ENCODE results near the gene LRRC17. TPM values are rescaled to one million over a fixed set of nuclear protein-coding genes. Genes with fewer than 3 reads are reported as not detected.

LRRC17 gene
- total RNA-seq, 6 experiments from 2014 or later: 4.2 to 48.2 (median 4.8) TPM

GRCh38 chr7:102873470-102874165 is 39.2 kb upstream of the LRRC17 start:
- Mint-ChIP-seq H3K4me3 (peak overlapping the region; percentile 26), H3K4me1 (ENCODE audit: low read depth) (peaks cover 69% of the 10 kb centered on the region), H3K27me3 (ENCODE audit: insufficient read depth) (no peaks in the 10 kb centered on the region; the same call in 1 of the 2 replicates), H3K9me3 (no peaks in the 10 kb centered on the region), H3K36me3 (ENCODE audit: low read depth) (peaks cover 4% of the 10 kb centered on the region; the same call in 1 of the 2 replicates), H3K27ac (peak overlapping the region; percentile 91)
- TF ChIP-seq CTCF (IDR thresholded peaks at IDR 0.05): no peak
- DNase-seq: no peak

GRCh38 chr7:102874166-102874829 is 38.5 kb upstream of the LRRC17 start:
- DNase-seq: peak; percentile 72
- Mint-ChIP-seq H3K27ac (peak overlapping the region; percentile 91), H3K9me3 (no peaks in the 10 kb centered on the region), H3K27me3 (ENCODE audit: insufficient read depth) (peaks cover 2% of the 10 kb centered on the region), H3K4me3 (peak overlapping the region; percentile 30), H3K36me3 (ENCODE audit: low read depth) (peaks cover 4% of the 10 kb centered on the region; the same call in 1 of the 2 replicates), H3K4me1 (ENCODE audit: low read depth) (peaks cover 74% of the 10 kb centered on the region)
- no peak for TF ChIP-seq CTCF (IDR thresholded peaks at IDR 0.05)

GRCh38 chr7:102874966-102875365 is 37.8 kb upstream of the LRRC17 start:
- H3K27me3 Mint-ChIP-seq (ENCODE audit: insufficient read depth): peaks cover 2% of the 10 kb centered on the region
- peaks cover 74% of the 10 kb centered on the region for H3K4me1 Mint-ChIP-seq (ENCODE audit: low read depth)
- peak overlapping the region; percentile 30; the same call in 1 of the 2 replicates for H3K4me3 Mint-ChIP-seq
- DNase-seq: no peak
- no peaks in the 10 kb centered on the region for H3K9me3 Mint-ChIP-seq
- H3K27ac Mint-ChIP-seq: peak overlapping the region; percentile 91
- TF ChIP-seq CTCF (IDR thresholded peaks at IDR 0.05): no peak
- peaks cover 4% of the 10 kb centered on the region; the same call in 1 of the 2 replicates for H3K36me3 Mint-ChIP-seq (ENCODE audit: low read depth)

GRCh38 chr7:102875700-102876295 is 37.0 kb upstream of the LRRC17 start:
- H3K9me3 Mint-ChIP-seq: no peaks in the 10 kb centered on the region

More at GRCh38 chr7:102875700-102876295, 37.0 kb upstream of the LRRC17 start:
- H3K36me3 Mint-ChIP-seq (ENCODE audit: low read depth): peaks cover 4% of the 10 kb centered on the region; the same call in 1 of the 2 replicates
- peaks cover 78% of the 10 kb centered on the region for H3K4me1 Mint-ChIP-seq (ENCODE audit: low read depth)
- peaks cover 2% of the 10 kb centered on the region; the same call in 1 of the 2 replicates for H3K27me3 Mint-ChIP-seq (ENCODE audit: insufficient read depth)
- peak; percentile 99 for DNase-seq
- peak overlapping the region; percentile 49 for H3K4me3 Mint-ChIP-seq
- peak; percentile 37; the same call in 1 of the 2 replicates for TF ChIP-seq CTCF (IDR thresholded peaks at IDR 0.05)
- peak overlapping the region; percentile 91 for H3K27ac Mint-ChIP-seq

Measured in HFFc6 (cell line).